Adrenal gland (tissue), 19 donors: Measurements from ENCODE around the gene SCRN3. TPM values are rescaled to one million over a fixed set of nuclear protein-coding genes. Genes with fewer than 3 reads are reported as not detected.

Experiments used
- DNase-seq, 7 donors: peaks; one replicate each; pipeline ENCODE4 v3.0.0-alpha.2; 2019 to 2020
- H3K27ac ChIP-seq, 5 donors: fragments of 200-600 bp; sonication (generic) in 4 of 5; 1 replicate in 3 of 5; 2 replicates in 2 of 5; pipeline versions ENCODE4 v1.5.1 to v1.8.0; 2016 to 2020; ENCODE audit warnings: mild to moderate bottlenecking in 1 of 5
- H3K27me3 ChIP-seq: fragments of 200-600 bp; 2 replicates; pipeline ENCODE4 v1.8.0; 2021
- H3K36me3 ChIP-seq, 2 donors: fragments of 200-600 bp; replicated peaks in 1 of 2; 1 replicate in 1 of 2; 2 replicates in 1 of 2; pipeline versions ENCODE4 v1.5.1 to v1.8.0; 2018 to 2022
- H3K4me1 ChIP-seq, 2 donors: fragments of 200-600 bp; replicated peaks in 1 of 2; 1 replicate in 1 of 2; 2 replicates in 1 of 2; pipeline versions ENCODE4 v1.5.1 to v1.8.0; 2018 to 2021
- H3K4me3 ChIP-seq, 4 donors: fragments of 200-600 bp; sonication (generic) in 3 of 4; one replicate each; pipeline ENCODE4 v1.5.1; 2016 to 2018
- H3K9me3 ChIP-seq, 3 donors: fragments of 200-600 bp; sonication (generic) in 1 of 3; replicated peaks in 1 of 3; 1 replicate in 2 of 3; 2 replicates in 1 of 3; pipeline versions ENCODE4 v1.5.1 to v1.8.0; 2016 to 2021
- CTCF ChIP-seq, 6 experiments: fragments of 450-650 bp in 4 of 6; fragments of 200-600 bp in 2 of 6; sonication (generic) in 1 of 6; IDR thresholded peaks; 1 replicate in 5 of 6; 2 replicates in 1 of 6; pipeline versions ENCODE4 v1.5.1 to v1.8.0; 2016 to 2021; ENCODE audit warnings: antibody characterized with exemption in 6 of 6, mild to moderate bottlenecking in 2 of 6, moderate library complexity in 1 of 6
- POLR2A ChIP-seq, 2 donors: fragments of 450-650 bp; IDR thresholded peaks; one replicate each; pipeline ENCODE4 v1.6.1; 2017; ENCODE audit warnings: antibody characterized with exemption in 2 of 2, mild to moderate bottlenecking in 2 of 2, moderate library complexity in 1 of 2
- WGBS, 4 donors: extraction: QIAGEN DNeasy Blood & Tissue Kit in 2 of 4; methylation state at CpG; one replicate each; pipeline versions ENCODE4 v1.1.5 to v1.1.7; 2013 to 2017; 5-methylcytosine and 5-hydroxymethylcytosine counted together
- intact Hi-C, 2 donors: fragments of 100-400 bp; cut with DNase I; formaldehyde crosslinking; loops; one replicate each; pipeline versions ENCODE4 v1.14.1 to v1.15.0; 2022 to 2023
- long read RNA-seq, 10 donors: library from polyadenylated mRNA in 3 of 10; unstranded in 2 of 10; stranded (forward) in 1 of 10; transcript quantifications; one replicate each; pipeline ENCODE4 v2.0.0 and lab custom pipeline, GENCODE V29; 2021 to 2026
- polyA plus RNA-seq, 3 donors: library from polyadenylated mRNA; stranded (reverse); fragments of 200-250 nt in 2 of 3; fragments of 350-450 nt in 1 of 3; fragmentation: Illumina TruSeq in 1 of 3; extraction: RNeasy Lipid Tissue Mini Kit (QIAGEN cat#74804) in 1 of 3; gene quantifications; one replicate each; pipeline ENCODE4 v1.2.3, GENCODE V29; 2013 to 2014
- total RNA-seq, 9 donors: library from RNA; depleted of rRNA in 4 of 9; stranded (reverse); fragments of >200 nt in 4 of 9; fragments of 120-200 nt in 1 of 9; fragmentation: NEBNext Ultra II Directional in 1 of 9; extraction: Animal tissue kit (Norgen Biotek cat#: 25700) in 1 of 9; gene quantifications; one replicate each; pipeline versions ENCODE4 v1.1.0 to v1.2.4, GENCODE V29; 2013 to 2023
- donor health status: healthy with polysubstance abuse.
- donor health status: Bipolar disorder and iron deficiency.
- donor health status: DM: yes; HTN: yes; CAD: no.
- donor health status: DM: no; HTN: no; CAD: no.
- donor health status: DM: no; HTN: no; CAD: no.
- donor health status: DM: yes; HTN: yes; CAD: no.

SCRN3 gene, protein sequence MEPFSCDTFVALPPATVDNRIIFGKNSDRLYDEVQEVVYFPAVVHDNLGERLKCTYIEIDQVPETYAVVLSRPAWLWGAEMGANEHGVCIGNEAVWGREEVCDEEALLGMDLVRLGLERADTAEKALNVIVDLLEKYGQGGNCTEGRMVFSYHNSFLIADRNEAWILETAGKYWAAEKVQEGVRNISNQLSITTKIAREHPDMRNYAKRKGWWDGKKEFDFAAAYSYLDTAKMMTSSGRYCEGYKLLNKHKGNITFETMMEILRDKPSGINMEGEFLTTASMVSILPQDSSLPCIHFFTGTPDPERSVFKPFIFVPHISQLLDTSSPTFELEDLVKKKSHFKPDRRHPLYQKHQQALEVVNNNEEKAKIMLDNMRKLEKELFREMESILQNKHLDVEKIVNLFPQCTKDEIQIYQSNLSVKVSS
- total RNA-seq (10 to 100 TPM; 17.6 to 60.6 (median 30.5) TPM), polyA plus RNA-seq (10 to 100 TPM in 2 of 3 donors, 1 to 10 TPM in 1; 8.8 to 55.4 (median 19.7) TPM)
- long read RNA-seq, donor 1, transcript SCRN3-201 (8 exons, 3,037 nt), result major isoform, 5 of 5 reads
- long read RNA-seq, donor 1, partial matches to known transcripts, result 0 of 5 reads
- long read RNA-seq, donor 1, other reads (novel, unspliced or antisense), result 0 of 5 reads
- long read RNA-seq, donor 2, partial matches to known transcripts, result 5 of 7 reads
- long read RNA-seq, donor 2, other reads (novel, unspliced or antisense), result 0 of 7 reads
- long read RNA-seq, donor 3, partial matches to known transcripts, result 0 of 1 reads
- long read RNA-seq, donor 3, other reads (novel, unspliced or antisense), result 0 of 1 reads
- long read RNA-seq, donor 4, transcript SCRN3-201 (8 exons, 3,037 nt), result major isoform, 6 of 15 reads
- long read RNA-seq, donor 4, partial matches to known transcripts, result 4 of 15 reads
- long read RNA-seq, donor 4, other reads (novel, unspliced or antisense), result 5 of 15 reads
- long read RNA-seq, donor 5, transcript SCRN3-201 (8 exons, 3,037 nt), result major isoform, 7 of 23 reads
- long read RNA-seq, donor 5, partial matches to known transcripts, result 3 of 23 reads
- long read RNA-seq, donor 5, other reads (novel, unspliced or antisense), result 10 of 23 reads
- long read RNA-seq, donor 6, transcript SCRN3-201 (8 exons, 3,037 nt), result major isoform, 6 of 11 reads
- long read RNA-seq, donor 6, partial matches to known transcripts, result 2 of 11 reads
- long read RNA-seq, donor 6, other reads (novel, unspliced or antisense), result 3 of 11 reads
- long read RNA-seq, donor 7, partial matches to known transcripts, result 0 of 1 reads
- long read RNA-seq, donor 7, other reads (novel, unspliced or antisense), result 0 of 1 reads
- long read RNA-seq, donor 8, partial matches to known transcripts, result 0 of 2 reads
- long read RNA-seq, donor 8, other reads (novel, unspliced or antisense), result 0 of 2 reads
- long read RNA-seq, donor 9, result 0 reads
- long read RNA-seq, donor 10, result 0 reads

- 0 to 1% (median 0%) methylated on average over 25 to 35 of the region's 35 CpGs for WGBS, 4 donors
- peak; percentile 74 to 86 (median 77) for DNase-seq
These were observed at the start of gene SCRN3 for GRCh38 chr2:174395284-174395968. TSS of gene SCRN3 (plus strand) at chr2:174395730. CDS start at chr2:174398284, 2,554 bp downstream.

GRCh38 chr2:174350018-174350417 is 45.5 kb upstream of the SCRN3 start:
- Histone ChIP-seq H3K9me3 (no peaks in the 10 kb centered on the region), H3K4me3 (no peak overlapping the region), H3K36me3 (peaks cover 0 to 12% of the 10 kb centered on the region in 2 donors), H3K27me3 (peaks cover under 1% of the 10 kb centered on the region), H3K4me1 (no peaks in the 10 kb centered on the region), H3K27ac (no peak overlapping the region)
- WGBS, 4 donors, result 86 to 93% (median 88%) methylated on average over 2 of the region's 2 CpGs
- intact Hi-C loops, result no loop called here
- TF ChIP-seq POLR2A (IDR thresholded peaks at IDR 0.05), result no peak
- peak in 2 of 6 experiments; percentile 10 to 20 for TF ChIP-seq CTCF (IDR thresholded peaks at IDR 0.05)
- no peak for DNase-seq

More at GRCh38 chr2:174395284-174395968, at the start of gene SCRN3:
- Histone ChIP-seq H3K36me3 (no peaks in the 10 kb centered on the region), H3K4me3 (peak within 1 kb of the TSS; percentile 78 to 98 (median 92)), H3K9me3 (no peaks in the 10 kb centered on the region), H3K4me1 (peaks cover 18 to 36% of the 10 kb centered on the region in 2 donors), H3K27ac (peak within 1 kb of the TSS; percentile 83 to 92 (median 89)), H3K27me3 (no peaks in the 10 kb centered on the region)
- intact Hi-C loops, result no loop called here
- no peak for TF ChIP-seq CTCF (IDR thresholded peaks at IDR 0.05)
- TF ChIP-seq POLR2A (IDR thresholded peaks at IDR 0.05), result peak in 1 of 2 donors; percentile 42

DNA sequence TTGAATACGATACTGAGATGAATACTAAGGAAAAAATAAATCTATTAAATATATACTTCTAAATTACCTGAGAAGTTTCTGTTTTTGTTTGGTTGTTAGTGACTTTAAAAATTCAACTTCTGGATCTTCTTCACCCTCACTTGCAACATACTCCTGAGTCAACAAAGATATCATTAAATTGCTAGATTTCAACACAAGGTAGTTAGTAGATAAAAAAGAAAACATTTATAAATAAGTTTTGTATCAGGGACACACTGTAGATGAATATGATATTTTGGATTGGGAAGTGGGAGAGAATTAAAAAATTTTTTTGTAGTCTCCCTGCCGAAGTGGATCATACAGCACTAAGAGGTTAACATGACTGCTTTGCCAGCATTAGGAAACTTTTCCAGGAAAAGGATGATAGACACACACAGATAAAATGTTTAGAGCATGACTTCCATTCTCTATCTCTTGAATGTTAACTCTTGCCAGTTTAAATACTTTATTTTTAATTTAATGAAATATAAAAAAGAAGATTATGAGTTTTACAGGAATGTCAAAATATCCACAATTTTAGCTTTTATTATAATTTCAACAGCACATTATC is 44.8 kb upstream of the SCRN3 start:
- 85 to 91% (median 89%) methylated on average over 2 of the region's 2 CpGs for WGBS, 4 donors
- peaks cover 0 to 12% of the 10 kb centered on the region in 2 donors for H3K36me3 ChIP-seq
- TF ChIP-seq POLR2A (IDR thresholded peaks at IDR 0.05) (no peak), CTCF (IDR thresholded peaks at IDR 0.05) (no peak)
- intact Hi-C loops, result no loop called here
- H3K27me3 ChIP-seq, result no peaks in the 10 kb centered on the region
- H3K27ac ChIP-seq, result no peak overlapping the region
- H3K4me1 ChIP-seq, result no peaks in the 10 kb centered on the region
- no peak overlapping the region for H3K4me3 ChIP-seq
- H3K9me3 ChIP-seq, result no peaks in the 10 kb centered on the region
- no peak for DNase-seq
